Measurements from ENCODE around the gene MTNR1B.
A peak's percentile ranks its signal among the peaks of the same experiment; 100 is the strongest.

MTNR1B gene

DNA sequence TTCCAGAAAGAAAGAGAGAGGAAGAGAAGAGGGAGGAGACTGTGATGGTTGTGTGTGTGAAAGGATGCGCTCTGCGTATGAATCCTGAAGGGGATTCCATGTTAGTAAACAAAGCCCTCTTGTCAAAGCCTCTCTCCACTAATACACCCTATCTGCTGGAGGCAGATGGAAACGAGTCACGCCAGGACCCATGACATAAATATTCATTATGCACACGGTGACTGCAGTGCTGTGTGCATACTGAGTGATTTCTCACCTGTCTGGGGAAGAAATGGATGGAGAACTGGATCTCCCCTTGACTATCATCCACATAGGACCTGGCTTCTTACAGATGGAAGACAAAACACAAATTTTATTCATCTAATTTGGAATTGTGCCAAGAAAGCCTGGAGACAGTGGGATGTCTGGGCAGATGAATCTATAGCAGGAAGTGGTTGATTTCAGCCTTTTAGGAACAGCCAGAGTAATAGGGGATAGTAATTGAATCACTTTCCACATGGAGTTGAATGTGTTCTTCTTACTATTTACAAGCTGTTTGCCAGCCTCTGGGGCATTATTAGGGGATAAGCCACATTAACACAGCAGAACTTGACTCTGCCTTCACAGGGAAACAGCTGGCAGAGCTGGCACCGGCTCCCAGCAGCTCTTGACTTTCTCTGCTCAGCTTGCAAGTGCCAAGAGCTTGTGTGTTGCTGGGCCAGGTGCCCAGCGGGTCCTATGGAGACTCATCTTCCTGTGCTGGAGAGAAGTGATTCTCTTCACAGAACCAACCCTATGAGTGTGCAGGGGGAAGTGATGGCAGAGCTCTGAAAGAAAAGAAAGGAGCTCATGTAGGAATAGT is 9.0 kb downstream of the MTNR1B start:
- no peak for DNase-seq (ENCODE audit: low spot score)

DNA sequence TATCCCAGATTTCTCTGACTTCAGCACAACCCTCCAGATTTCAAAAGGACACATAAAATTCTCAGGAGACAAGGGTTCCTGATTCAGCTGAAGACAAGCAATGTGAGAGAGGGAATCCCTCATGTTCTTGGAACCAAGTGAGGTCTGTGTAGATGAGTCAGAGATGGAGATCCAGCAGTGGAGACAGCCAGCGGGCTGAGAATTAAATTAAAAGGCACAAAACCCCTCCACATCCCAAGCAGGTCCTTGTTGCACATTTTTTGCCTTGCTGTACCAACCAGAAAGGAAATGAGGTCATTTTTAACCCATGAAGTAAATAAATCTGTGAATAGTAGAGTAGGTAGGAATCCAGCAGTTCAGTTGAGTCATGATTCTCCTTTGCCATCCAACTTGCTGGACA is 9.7 kb downstream of the MTNR1B start:
- no peak for DNase-seq (ENCODE audit: low spot score)

DNA sequence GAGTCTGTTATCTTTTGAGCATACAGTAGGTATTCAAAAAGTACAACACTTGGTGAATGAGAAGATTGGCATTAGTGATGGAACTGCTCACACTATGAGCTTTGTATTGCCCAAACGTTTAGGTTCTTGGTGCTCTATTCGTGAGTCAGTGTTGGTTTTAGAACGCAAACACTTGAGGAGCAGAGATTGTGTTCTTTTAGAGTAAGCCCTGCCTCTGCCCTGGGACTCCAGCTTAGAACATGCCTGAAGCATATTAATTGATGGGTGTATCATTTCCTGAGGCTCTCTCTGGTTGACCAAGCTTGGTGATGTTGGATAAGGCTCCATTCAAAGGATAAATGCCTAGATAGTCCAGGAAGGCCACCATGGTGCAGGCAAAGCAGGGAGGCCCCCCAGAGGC is 10.9 kb downstream of the MTNR1B start:
- DNase-seq (ENCODE audit: low spot score) = no peak

DNA sequence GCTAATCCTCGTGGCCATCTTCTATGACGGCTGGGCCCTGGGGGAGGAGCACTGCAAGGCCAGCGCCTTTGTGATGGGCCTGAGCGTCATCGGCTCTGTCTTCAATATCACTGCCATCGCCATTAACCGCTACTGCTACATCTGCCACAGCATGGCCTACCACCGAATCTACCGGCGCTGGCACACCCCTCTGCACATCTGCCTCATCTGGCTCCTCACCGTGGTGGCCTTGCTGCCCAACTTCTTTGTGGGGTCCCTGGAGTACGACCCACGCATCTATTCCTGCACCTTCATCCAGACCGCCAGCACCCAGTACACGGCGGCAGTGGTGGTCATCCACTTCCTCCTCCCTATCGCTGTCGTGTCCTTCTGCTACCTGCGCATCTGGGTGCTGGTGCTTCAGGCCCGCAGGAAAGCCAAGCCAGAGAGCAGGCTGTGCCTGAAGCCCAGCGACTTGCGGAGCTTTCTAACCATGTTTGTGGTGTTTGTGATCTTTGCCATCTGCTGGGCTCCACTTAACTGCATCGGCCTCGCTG is 12.1 kb downstream of the MTNR1B start:
- no peak for DNase-seq (ENCODE audit: low spot score)

DNA sequence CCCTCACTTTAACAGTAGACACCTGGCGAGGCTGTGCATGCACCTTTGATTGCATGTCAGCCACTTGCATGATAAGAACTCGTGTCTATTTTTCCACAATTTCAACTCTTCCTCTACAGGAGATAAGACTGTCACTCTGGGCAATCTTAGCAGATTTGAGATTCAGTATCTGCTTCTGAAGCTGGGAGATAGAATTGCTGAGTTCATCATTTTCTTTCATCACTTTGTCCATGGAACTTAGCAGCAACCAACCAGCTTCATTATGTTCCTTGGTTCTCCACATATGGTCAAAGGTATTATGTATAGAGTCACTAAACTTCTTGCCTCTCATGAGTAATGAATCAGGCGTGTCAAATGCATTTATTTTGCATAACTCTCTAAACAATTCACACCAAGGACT is 17.1 kb downstream of the MTNR1B start:
- no peak for DNase-seq (ENCODE audit: low spot score)

DNA sequence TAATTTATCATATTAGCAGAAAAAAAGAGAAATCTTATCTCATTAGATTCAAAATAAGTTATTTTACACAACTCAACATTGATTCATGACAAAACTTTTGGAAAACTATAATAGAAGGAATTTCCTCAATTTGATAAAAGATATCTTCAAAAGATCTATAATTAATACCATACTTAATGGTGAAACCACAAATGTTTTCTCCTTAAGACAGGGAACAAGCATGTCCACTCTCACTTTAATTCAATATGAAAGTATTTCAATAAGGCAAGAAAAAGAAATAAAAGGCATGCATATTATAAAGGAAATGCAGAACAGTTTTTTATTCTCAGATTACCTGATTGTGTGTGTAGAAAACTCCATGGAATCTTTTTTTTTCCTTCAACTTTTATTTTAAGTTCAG is 23.6 kb downstream of the MTNR1B start:
- no peak for DNase-seq (ENCODE audit: low spot score)

DNA sequence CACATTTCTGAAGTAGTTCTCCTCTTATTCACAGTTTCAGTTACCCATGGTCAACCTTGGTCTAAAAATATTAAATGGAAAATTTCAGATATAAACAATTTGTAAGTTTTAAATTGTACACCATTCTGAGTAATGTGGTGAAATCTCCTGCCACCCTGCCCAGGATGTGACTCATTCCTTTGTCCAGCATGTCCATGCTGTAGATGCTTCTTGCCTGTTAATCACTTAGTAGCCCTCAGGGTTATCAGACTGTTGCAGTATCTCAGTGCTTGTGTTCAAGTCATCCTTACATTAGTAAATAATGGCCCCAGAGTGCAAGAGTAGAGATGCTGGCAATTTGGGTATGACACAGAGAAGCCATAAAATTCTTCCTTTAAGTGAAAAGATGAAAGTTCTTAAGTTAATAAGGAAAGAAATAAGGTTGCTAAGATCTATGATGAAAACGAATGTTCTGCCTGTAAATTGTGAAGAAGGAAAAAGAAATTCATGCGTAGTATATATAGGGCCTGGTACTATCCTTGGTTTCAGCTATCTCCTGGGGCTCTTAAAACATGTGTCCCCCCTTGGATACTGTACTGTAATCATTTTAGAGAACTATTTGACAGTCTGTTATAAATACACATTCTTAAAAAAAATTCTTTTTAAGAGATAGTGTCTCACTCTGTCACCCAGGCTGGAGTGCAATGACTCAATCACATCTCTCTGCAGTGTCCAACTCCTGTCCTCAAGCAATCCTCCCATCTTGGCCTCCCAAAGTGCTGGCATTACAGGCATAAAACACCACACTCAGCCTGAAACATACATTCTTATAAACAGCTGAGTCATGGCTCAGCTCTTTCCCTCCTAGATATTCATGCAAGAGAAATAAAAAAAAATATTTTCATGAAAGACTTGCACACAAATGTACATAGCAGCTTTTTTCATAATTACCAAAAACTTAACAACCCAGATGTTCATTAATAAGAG is 31.3 kb downstream of the MTNR1B start:
- peak; percentile 67 for DNase-seq (ENCODE audit: low spot score)

DNA sequence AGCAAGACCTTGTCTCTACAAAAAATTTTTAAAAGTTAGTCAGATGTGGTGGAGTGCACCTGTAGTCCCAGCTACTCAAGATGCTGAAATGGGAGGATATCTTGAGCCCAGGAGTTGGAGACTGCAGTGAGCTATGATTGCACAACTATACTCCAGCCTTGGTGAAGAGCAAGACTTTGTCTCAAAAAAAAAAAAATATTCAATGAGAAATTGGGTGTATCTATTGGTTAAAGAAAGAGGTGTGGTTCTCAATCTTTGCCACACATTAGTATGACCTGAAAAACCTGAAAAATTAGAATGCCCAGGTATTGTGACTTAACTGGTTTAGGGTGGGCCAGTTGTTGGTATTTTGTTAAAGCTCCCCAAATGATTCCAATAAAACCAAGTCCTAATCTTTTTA is 32.4 kb downstream of the MTNR1B start:
- DNase-seq (ENCODE audit: low spot score) = no peak

DNA sequence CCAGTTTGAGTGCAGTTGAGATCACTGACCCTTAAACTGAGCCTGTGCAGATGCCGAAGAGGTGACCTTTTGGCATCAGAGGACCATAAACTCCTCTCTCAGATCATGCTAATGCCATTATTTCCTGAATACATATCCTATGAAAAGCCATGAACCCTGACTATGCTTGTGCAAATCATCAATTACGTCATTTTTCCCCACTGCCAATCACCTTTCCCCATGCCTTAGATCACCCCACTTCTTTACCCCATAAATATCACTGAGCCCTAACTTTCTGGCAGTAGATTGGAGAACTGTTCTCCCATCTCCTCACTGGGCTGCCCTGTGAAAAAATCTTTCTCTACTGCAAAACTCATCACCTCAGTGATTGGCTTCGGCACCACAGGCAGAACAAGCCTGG is 32.9 kb downstream of the MTNR1B start:
- DNase-seq (ENCODE audit: low spot score) = no peak

DNA sequence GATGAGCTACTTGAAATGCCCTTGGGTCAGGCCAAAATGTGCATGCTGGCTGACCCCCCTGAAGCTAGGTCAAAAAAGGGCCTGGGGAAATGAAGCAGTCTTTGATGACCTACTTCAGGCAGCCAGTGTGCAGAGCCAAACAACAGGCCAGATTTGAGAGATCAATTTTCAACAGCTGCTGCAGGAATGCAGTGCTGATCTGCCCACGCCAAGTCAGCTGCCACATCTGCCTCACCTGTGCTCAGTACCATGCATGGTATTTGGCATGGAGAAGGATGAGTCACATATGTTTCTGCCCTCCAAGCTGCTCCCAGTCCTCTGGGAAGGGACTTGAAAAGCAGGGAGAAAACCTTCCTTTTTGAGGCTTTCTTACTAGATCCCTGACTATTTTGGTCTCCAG is 35.8 kb downstream of the MTNR1B start:
- peak; percentile 20 for DNase-seq (ENCODE audit: low spot score)

DNA sequence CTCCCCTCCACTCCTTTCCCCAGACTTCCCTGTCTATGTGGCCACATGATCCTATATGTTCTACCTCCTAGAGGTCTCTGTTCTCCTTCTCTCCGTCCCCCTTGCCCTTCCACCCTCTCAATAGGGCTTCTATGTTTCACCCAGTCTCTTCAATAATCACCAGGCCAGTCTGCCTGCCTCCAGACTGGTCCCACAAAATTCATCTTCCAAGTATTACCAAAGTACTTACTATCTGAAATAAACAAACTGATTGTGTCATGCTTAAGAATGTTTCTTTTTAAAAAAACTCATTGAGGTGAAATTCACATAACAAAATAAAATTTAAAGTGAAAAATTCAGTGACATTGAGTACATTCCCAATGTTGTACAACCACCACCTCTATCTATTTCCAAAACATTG is 44.2 kb downstream of the MTNR1B start:
- DNase-seq (ENCODE audit: low spot score) = no peak

DNA sequence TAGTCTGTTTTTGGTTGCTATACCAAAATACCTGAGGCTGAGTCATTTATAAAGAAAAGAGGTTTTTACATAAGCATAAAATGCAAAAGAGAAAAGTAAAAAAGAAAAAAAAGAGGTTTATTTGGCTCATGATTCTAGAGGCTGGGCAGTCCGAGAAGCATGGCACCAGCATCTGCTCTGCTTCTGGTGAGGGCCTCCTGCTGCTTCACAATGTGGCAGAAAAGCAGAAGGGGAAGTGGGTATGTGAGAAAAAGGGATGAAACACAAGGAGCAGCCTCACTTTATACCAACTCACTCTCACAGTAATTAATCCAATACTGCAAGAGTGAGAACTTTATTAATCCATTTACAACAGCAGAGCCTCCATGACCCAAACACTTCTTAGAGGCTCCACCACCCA is 47.1 kb downstream of the MTNR1B start:
- DNase-seq (ENCODE audit: low spot score) = no peak

DNA sequence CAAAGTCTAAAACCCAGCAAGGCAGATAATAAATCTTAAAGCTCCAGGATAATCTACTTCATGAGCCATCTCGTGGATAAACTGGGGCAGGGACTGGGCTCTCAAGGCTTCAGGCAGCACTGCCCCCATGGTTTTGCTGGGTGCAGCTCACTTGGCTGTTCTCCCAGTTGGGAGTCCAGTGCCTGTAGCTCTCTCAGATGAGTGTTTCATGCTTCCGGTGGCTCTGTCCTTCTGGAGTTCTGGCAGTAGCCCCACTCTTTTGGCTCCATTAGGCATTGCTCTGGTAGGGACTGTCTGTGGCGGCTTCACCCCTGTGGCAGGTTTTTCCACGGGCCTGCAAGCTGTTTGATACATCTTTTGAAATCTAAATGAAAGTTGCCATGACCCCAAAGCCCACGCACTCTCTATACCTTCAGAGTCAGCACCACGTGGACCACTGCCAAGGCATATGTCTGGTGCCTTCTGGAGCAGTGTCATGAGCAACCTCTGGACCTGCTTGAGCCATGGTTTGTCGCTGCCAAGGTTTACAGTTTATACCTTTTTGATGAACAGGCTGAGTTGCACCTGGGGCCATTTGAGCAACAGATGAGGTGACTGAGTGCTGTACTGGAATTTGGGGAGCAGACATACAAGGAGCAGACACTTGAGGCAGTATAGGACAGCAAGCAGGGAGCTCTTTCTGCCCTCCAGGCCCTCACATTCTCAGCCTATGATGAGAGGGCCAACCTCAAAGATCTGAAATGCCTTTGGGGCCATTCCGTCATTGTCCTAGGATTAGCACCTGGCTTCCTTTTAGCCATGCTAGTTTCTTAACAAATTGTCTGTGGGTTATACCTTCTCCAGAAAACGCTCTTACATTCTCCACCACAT is 48.6 kb downstream of the MTNR1B start:
- DNase-seq (ENCODE audit: low spot score) = peak; percentile 8

DNA sequence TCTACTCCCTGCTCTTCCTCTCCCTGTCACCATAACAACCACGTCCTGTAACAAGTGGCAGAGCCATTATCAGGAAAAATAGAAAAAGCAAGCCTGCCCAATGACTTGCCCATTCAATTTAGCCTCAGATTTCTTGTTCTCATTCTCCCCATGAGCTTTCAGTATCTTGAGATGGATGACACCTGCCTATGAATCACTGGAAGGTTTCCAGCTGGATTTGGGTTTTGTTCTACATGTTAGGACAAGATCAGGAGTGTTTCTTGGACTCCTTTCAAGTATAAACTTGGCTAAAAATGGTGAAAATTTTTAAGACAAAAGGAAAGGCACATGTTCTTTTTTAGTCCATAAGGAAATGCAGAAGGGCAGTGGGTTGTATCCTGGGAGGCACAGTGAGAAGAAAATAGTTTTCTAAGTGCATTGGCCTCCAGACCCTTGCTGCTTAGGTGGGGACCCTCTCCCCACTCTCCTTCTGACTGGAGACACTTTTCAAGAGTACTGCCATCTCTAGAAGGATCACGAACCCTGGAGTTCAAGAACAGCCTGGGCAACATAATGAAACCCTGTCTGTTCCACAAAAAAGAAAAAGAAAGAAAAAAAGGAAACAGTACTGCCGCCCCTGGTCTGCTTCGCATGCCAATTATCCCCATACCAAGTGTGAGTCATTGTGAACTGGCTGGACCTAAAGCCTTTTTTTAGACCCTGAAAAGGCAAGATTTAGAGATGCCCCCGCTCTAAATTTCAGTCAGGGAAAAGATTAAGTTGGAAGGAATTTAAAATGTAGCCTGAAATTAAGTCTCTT is 51.0 kb downstream of the MTNR1B start:
- no peak for DNase-seq (ENCODE audit: low spot score)

DNA sequence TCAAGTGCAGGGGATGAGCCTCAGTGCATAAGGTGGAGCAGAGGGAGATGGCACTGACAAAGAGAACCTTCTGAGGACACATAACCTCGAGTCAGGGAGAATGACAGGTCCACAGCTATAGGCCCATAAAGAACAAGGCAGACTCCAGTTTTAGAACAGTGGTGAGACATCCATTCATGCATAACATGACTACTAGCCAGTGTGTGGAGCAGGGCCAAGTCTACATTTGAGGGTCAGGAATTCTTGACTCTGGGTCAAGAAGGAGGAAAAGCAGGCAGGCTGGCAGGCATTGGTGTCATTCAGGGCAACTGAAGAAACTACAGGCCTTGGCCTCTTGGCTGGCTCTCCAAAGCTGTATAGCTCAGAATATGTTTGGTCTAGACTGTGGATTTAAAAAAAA is 54.9 kb downstream of the MTNR1B start:
- no peak for DNase-seq (ENCODE audit: low spot score)

DNA sequence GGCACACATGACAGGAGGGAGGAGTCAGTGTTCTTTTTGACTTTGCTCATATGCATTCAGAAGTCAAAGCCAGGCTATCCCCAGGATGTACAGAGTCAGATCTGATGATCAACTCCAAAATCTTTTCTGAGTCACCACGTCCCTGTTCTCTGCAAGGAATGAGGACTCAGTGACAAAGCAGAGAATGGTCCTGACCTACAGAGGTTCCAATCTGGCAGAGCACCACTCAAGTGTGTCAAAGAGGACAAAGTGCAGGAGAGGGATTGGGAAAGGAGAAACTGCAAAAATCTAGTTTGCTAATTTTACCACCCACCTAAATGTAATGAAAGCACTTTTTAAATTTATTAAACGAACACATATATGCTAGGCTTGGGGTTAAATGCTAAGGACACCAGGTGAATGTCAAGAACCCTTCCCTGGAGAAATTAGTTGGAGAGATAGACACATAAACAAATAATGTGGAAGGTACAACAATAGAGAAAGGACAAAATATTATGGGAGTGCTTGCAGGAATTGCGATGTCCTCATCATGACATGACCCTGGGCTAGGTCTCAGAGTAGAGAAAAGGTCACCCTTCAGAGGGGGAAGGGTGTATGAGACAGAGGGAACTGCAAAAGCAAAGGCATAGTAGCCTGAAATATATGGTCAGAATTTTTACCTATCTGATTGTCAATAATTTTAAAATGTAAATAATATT is 56.3 kb downstream of the MTNR1B start:
- DNase-seq (ENCODE audit: low spot score) = no peak

DNA sequence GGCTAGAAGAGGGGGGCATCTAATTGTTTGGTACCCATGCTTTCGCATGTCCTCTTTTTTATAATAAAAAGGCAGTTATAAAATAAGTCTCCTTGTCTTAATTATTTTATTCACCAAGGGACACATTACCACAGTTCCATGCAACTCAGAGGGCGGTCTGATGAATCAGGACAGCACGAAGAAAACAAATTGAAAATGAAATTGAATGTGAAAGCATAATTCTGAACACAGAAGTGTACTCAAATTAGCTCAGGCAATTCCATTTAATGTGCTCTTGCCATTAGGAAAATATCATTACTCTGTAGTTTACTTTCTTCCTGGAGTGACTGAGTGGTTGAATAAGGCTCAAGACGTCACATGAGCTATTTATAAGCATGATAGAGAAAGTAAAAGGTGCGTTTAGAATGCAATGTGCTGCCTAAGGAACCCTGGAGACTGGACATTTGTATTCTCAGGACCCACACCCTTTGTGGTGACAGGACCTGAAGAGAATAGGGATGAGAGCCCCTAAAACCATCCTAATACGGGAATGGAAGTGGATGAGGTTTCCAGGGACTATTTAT is 59.6 kb downstream of the MTNR1B start:
- no peak for DNase-seq (ENCODE audit: low spot score)

DNA sequence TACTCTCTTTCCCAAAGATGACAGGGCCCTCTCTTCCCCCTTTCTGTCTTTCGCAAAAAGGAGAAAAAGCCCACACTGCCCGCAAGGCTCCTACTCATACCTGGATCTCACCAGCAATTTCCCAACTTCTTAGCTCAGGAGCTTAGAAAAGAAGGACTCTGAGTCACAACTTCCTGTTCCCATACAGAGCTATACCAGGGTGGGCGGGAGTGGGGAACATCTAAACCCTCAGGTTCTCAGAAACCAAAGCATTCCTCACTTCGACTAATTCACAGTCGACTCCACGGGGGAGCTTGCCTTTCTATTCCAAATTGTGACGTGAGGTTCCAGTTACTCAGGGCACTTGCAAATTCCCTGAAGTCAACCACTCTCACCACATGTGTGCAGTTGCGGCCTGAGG is 61.9 kb downstream of the MTNR1B start:
- no peak for DNase-seq (ENCODE audit: low spot score)

All from SW480 (cell line).